Measurements from ENCODE around the gene MPND.
A peak's percentile ranks its signal among the peaks of the same experiment; 100 is the strongest.

Gene MPND

GRCh38 chr19:4310247-4311121 is 32.9 kb upstream of the MPND start:
- DNase-seq (ENCODE audit: insufficient read length, low spot score) (no peak), FAIRE-seq (no peak)
- no peak for TF ChIP-seq CTCF (IDR thresholded peaks at IDR 0.05; ENCODE audit: insufficient read depth, missing control alignments)

GRCh38 chr19:4313847-4314490 is 29.4 kb upstream of the MPND start:
- no peak for TF ChIP-seq CTCF (IDR thresholded peaks at IDR 0.05; ENCODE audit: insufficient read depth, missing control alignments)
- no peak for DNase-seq (ENCODE audit: insufficient read length, low spot score)
- FAIRE-seq = no peak

- no peak for TF ChIP-seq CTCF (IDR thresholded peaks at IDR 0.05; ENCODE audit: insufficient read depth, missing control alignments)
- DNase-seq (ENCODE audit: insufficient read length, low spot score) = peak; percentile 3
- FAIRE-seq = no peak
Observed at GRCh38 chr19:4316956-4317355, 26.4 kb upstream of the MPND start.

- FAIRE-seq (no peak), DNase-seq (ENCODE audit: insufficient read length, low spot score) (no peak)
- no peak for TF ChIP-seq CTCF (IDR thresholded peaks at IDR 0.05; ENCODE audit: insufficient read depth, missing control alignments)
Observed at GRCh38 chr19:4318460-4318859, 24.9 kb upstream of the MPND start.

- TF ChIP-seq CTCF (IDR thresholded peaks at IDR 0.05; ENCODE audit: insufficient read depth, missing control alignments) = no peak
- no peak for FAIRE-seq
- no peak for DNase-seq (ENCODE audit: insufficient read length, low spot score)
Observed at GRCh38 chr19:4319067-4319718, 24.2 kb upstream of the MPND start.

- TF ChIP-seq CTCF (IDR thresholded peaks at IDR 0.05; ENCODE audit: insufficient read depth, missing control alignments) = no peak
- DNase-seq (ENCODE audit: insufficient read length, low spot score) = no peak
- FAIRE-seq = no peak
Observed at GRCh38 chr19:4320419-4320818, 22.9 kb upstream of the MPND start.

Measured in D721Med (cell line).